Esophagus muscularis mucosa (tissue), 4 donors: Measurements from ENCODE around the gene CFHR4. TPM values are rescaled to one million over a fixed set of nuclear protein-coding genes. Genes with fewer than 3 reads are reported as not detected.
"Not testable (repeated sequence)": the region's sequence is repeated elsewhere in the genome, so short reads cannot be mapped to it uniquely, and the experiment has no call there.

Source experiments
- DNase-seq: peaks from one replicate; pipeline ENCODE4 v3.0.0-alpha.2; 2017; ENCODE audit errors: extremely low spot score
- H3K27ac ChIP-seq, 4 donors: fragments of 200-600 bp; sonication (generic); replicated peaks in 1 of 4; 1 replicate in 3 of 4; 2 replicates in 1 of 4; pipeline ENCODE4 v1.5.1; 2016 to 2019; ENCODE audit warnings: mild to moderate bottlenecking in 1 of 4
- H3K27me3 ChIP-seq, 4 donors: fragments of 200-600 bp; sonication (generic); one replicate each; pipeline versions ENCODE4 v1.5.1 to v1.6.0; 2016 to 2019
- H3K36me3 ChIP-seq, 4 donors: fragments of 200-600 bp; sonication (generic); one replicate each; pipeline ENCODE4 v1.5.1; 2016 to 2019
- H3K4me1 ChIP-seq, 4 donors: fragments of 200-600 bp; sonication (generic); one replicate each; pipeline ENCODE4 v1.5.1; 2016 to 2019
- H3K4me3 ChIP-seq, 4 donors: fragments of 200-600 bp; sonication (generic); 1 replicate in 2 of 4; 2 replicates in 2 of 4; pipeline ENCODE4 v1.5.1; 2016 to 2019; ENCODE audit warnings: mild to moderate bottlenecking in 4 of 4, moderate library complexity in 1 of 4
- H3K9me3 ChIP-seq, 4 donors: fragments of 200-600 bp; sonication (generic); 1 replicate in 3 of 4; 2 replicates in 1 of 4; pipeline ENCODE4 v1.5.1; 2016 to 2019
- EP300 ChIP-seq: sonication (generic); formaldehyde crosslinking; IDR thresholded peaks from one replicate; pipeline ENCODE4 v1.6.1; 2017; ENCODE audit warnings: antibody characterized with exemption
- POLR2A ChIP-seq: fragments of 450-650 bp; IDR thresholded peaks from one replicate; pipeline ENCODE4 v1.6.1; 2017; ENCODE audit warnings: antibody characterized with exemption, moderate library complexity, mild to moderate bottlenecking, low read depth
- POLR2AphosphoS5 ChIP-seq, 2 donors: sonication (generic); formaldehyde crosslinking; IDR thresholded peaks; one replicate each; pipeline ENCODE4 v1.6.1; 2017; ENCODE audit warnings: antibody characterized with exemption in 2 of 2
- WGBS: methylation state at CpG from one replicate; pipeline ENCODE4 v1.1.5; 2018; 5-methylcytosine and 5-hydroxymethylcytosine counted together
- intact Hi-C: fragments of 100-400 bp; cut with DNase I; formaldehyde crosslinking; loops from one replicate; pipeline ENCODE4 v1.15.1; 2023
- total RNA-seq, 4 donors: library from RNA; depleted of rRNA; stranded (reverse); fragments of >200 nt; gene quantifications; one replicate each; pipeline versions ENCODE4 v1.1.0 to v1.2.1, GENCODE V29; 2016
- TF ChIP-seq, protein P1 (sequence below), 3 experiments: fragments of 200-600 bp in 2 of 3; fragments of 450-650 bp in 1 of 3; sonication (generic) in 2 of 3; IDR thresholded peaks; one replicate each; pipeline ENCODE4 v1.5.1; 2017 to 2019; ENCODE audit warnings: antibody characterized with exemption in 3 of 3, mild to moderate bottlenecking in 2 of 3, moderate library complexity in 1 of 3

Gene CFHR4
- total RNA-seq, 4 donors from 2014 or later, result not detected

DNA sequence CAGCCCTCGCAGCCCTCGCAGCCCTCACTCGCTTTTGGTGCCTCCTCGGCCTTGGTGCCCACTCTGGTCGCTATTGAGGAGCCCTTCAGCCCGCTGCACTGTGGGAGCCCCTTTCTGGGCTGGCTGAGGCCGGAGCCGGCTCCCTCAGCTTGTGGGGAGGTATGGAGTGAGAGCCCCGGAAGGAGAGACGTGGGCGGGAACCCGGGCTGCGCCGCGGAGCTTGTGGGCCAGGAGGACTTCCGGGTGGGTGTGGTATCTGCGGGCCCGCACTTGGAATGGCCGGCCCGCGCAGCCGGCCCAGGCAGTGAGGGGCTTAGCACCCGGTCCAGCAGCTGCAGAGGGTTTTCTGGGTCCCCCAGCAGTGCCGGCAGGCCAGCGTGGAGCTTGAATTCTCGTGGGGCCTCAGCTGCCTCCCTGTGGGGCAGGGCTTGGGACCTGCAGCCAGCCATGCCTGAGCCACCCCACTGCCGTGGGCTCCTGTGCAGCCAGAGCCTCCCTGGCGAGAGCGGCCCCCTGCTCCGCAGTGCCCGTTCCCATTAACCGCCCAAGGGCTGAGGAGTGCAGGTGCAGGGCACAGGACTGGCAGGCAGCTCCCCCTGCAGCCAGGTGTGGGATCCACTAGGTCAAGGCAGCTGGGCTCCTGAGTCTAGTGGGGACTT is 45.8 kb downstream of the CFHR4 start:
- WGBS, result 88% methylated on average over 13 of the region's 32 CpGs
- no peaks in the 10 kb centered on the region for H3K9me3 ChIP-seq
- H3K27ac ChIP-seq, result no peak overlapping the region
- DNase-seq, result no peak
- TF ChIP-seq POLR2A, result no peak
- no peak for TF ChIP-seq EP300
- TF ChIP-seq, protein P1, sequence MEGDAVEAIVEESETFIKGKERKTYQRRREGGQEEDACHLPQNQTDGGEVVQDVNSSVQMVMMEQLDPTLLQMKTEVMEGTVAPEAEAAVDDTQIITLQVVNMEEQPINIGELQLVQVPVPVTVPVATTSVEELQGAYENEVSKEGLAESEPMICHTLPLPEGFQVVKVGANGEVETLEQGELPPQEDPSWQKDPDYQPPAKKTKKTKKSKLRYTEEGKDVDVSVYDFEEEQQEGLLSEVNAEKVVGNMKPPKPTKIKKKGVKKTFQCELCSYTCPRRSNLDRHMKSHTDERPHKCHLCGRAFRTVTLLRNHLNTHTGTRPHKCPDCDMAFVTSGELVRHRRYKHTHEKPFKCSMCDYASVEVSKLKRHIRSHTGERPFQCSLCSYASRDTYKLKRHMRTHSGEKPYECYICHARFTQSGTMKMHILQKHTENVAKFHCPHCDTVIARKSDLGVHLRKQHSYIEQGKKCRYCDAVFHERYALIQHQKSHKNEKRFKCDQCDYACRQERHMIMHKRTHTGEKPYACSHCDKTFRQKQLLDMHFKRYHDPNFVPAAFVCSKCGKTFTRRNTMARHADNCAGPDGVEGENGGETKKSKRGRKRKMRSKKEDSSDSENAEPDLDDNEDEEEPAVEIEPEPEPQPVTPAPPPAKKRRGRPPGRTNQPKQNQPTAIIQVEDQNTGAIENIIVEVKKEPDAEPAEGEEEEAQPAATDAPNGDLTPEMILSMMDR (IDR thresholded peaks at IDR 0.05), result no peak
- TF ChIP-seq POLR2AphosphoS5 (IDR thresholded peaks at IDR 0.05), result no peak
- H3K27me3 ChIP-seq, result no peaks in the 10 kb centered on the region
- H3K4me3 ChIP-seq, result no peak overlapping the region
- H3K4me1 ChIP-seq, result no peaks in the 10 kb centered on the region
- intact Hi-C loops, result no loop called here
- H3K36me3 ChIP-seq, result no peaks in the 10 kb centered on the region

DNA sequence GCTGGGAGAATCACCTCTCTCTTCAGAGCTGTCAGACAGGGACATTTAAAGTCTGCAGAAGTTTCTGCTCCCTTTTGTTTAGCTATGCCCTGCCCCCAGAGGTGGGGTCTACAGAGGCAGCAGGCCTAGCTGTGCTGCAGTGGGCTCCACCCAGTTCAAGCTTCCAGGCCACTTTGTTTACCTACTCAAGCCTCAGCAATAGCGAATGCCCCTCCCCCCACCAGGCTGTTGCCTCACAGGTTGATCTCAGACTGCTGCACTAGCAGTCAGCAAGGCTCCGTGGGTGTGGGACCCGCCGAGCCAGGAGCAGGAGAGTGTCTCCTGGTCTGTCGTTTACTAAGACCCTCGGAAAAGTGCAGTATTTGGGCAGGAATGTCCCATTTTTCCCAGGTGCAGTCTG is 53.6 kb downstream of the CFHR4 start:
- H3K27ac ChIP-seq, intact Hi-C loops, H3K36me3 ChIP-seq, DNase-seq, H3K4me1 ChIP-seq, H3K9me3 ChIP-seq, H3K4me3 ChIP-seq, H3K27me3 ChIP-seq: not testable (repeated sequence)
- 40% methylated on average over 2 of the region's 6 CpGs for WGBS

DNA sequence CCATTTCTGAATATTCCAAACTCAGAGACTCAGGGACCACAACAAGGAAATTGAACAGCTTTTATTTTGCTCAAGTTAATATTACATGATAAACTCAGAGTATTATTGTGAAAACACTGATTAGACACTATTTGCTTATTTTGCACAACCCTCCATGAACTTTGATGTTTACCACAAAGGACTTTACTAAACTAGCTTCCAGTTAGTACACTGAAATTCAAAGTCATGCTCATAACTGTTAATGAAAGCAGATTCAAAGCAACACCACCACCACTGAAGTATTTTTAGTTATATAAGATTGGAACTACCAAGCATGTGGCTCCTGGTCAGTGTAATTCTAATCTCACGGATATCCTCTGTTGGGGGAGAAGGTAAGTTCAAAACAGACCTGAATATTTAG is 55.7 kb downstream of the CFHR4 start, which contains the start of gene CFHR2:
TSS of gene CFHR2 (plus strand) at position 171 of the 400 bp plus-strand sequence. CDS start at position 314, 143 bp downstream.
- no CpG with 5 or more reads among the region's 1 CpG for WGBS

DNA sequence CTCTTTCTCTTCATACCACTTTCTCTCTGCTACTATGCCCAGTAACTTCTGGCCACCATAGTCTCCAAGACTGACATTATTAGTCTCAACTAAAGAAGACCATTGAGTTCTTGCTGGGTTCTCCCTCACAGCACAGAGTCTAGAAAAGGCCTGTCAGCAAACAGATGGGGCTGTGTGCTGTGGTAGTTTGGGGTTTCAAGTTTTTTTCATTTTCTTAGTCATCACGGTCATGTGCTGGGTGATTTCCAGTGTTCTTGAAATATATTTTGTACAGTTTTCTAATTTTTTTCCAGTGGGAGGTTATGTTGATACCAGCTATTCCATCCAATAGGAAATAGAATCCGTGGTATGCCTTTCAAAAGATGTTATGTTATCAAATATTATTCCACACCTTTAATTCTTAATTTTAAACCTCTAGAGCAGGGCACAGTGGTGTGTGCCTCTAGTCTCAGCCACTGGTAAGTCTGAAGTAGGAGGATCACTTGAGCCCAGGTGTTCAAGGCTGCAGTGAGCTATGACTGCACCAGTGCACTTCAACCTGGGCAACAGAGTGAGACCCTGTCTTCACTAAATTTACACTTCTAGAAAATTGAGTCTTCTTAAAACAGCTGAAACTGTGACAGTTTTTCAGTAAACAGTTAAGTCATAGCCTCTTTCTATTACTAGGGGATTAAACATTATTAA is 64.0 kb downstream of the CFHR4 start:
- no peak overlapping the region for H3K27ac ChIP-seq
- no peak for DNase-seq
- intact Hi-C loops, result no loop called here

More for the DNA sequence above, 55.7 kb downstream of the CFHR4 start, which contains the start of gene CFHR2:
- H3K27ac ChIP-seq, intact Hi-C loops, H3K4me3 ChIP-seq, H3K27me3 ChIP-seq, H3K4me1 ChIP-seq, DNase-seq, H3K36me3 ChIP-seq, H3K9me3 ChIP-seq: not testable (repeated sequence)

DNA sequence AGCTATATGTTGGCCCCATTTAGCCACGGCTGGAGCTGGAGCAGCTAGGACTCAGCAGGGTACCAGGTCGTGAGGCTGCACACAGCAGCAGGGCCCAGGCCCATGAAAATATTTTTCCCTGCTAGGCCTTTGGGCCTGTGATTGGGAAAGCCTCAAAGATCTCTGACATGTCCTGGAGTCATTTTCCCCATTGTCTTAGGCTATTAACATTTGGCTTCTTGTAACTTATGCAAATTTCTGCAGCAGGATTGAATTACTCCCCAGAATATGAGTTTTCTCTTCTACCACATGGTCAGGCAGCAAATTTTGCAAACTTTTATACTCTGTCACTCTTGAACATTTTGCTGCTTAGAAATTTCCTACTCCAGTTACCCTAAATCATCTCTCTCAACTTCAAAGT is 66.9 kb downstream of the CFHR4 start:
- no peak for DNase-seq
- Histone ChIP-seq H3K27me3 (no peaks in the 10 kb centered on the region), H3K36me3 (no peaks in the 10 kb centered on the region), H3K4me3 (no peak overlapping the region), H3K4me1 (no peaks in the 10 kb centered on the region), H3K9me3 (no peaks in the 10 kb centered on the region), H3K27ac (no peak overlapping the region)
- intact Hi-C loops, result no loop called here
- 76% methylated on average over 2 of the region's 2 CpGs for WGBS
- TF ChIP-seq POLR2A (no peak), EP300 (no peak), POLR2AphosphoS5 (IDR thresholded peaks at IDR 0.05) (no peak)
- TF ChIP-seq, protein P1 (IDR thresholded peaks at IDR 0.05), result no peak

More for the DNA sequence above, 64.0 kb downstream of the CFHR4 start:
- H3K36me3 ChIP-seq, result no peaks in the 10 kb centered on the region
- no peaks in the 10 kb centered on the region for H3K4me1 ChIP-seq
- TF ChIP-seq, protein P1 (IDR thresholded peaks at IDR 0.05), result no peak
- no peak for TF ChIP-seq POLR2AphosphoS5 (IDR thresholded peaks at IDR 0.05)
- TF ChIP-seq EP300, result no peak
- no peak for TF ChIP-seq POLR2A
- WGBS, result 70% methylated on average over 2 of the region's 2 CpGs
- no peak overlapping the region for H3K4me3 ChIP-seq
- no peaks in the 10 kb centered on the region for H3K9me3 ChIP-seq
- H3K27me3 ChIP-seq, result no peaks in the 10 kb centered on the region
